ENCODE data around the gene ZNF791. TPM values are rescaled to one million over a fixed set of nuclear protein-coding genes. Genes with fewer than 3 reads are reported as not detected.

Gene ZNF791
- total and polyA plus RNA-seq, 4 donors = 5.5 to 33.4 (median 15.4) TPM

- Histone ChIP-seq H3K9me3 (ENCODE audit: control insufficient read depth in 4 of 4, insufficient read depth in 3 of 4, low read length in 3 of 4) (no peaks in the 10 kb centered on the region), H3K36me3 (ENCODE audit: control insufficient read depth in 4 of 4, insufficient read depth in 4 of 4, low read length in 4 of 4) (peaks cover 0 to 18% (median 10%) of the 10 kb centered on the region in 4 donors), H3K9ac (ENCODE audit: insufficient read depth in 1 of 2, low read length in 2 of 2) (peak overlapping the region; percentile 79 to 82), H3K4me1 (ENCODE audit: control insufficient read depth in 5 of 5, insufficient read depth in 5 of 5, low read length in 5 of 5) (peaks cover 0 to 33% (median 16%) of the 10 kb centered on the region in 5 donors), H3K4me3 (peak overlapping the region; percentile 96), H3K27ac (ENCODE audit: low read depth in 1 of 2, low read length in 1 of 2) (peak overlapping the region; percentile 92 to 98), H3K27me3 (ENCODE audit: control insufficient read depth in 3 of 3, insufficient read depth in 3 of 3, low read length in 2 of 3) (no peaks in the 10 kb centered on the region)
- ATAC-seq (ENCODE audit: insufficient read depth, low FRiP score) = peak; percentile 7
- 1% methylated on average over 24 of the region's 24 CpGs for WGBS, 2 donors
- DNase-seq = peak; percentile 41 to 52 (median 48)
- no peak for TF ChIP-seq CTCF (IDR thresholded peaks at IDR 0.05; ENCODE audit: control extremely low read depth, extremely low read depth)
These were observed 58.2 kb downstream of the ZNF791 start for GRCh38 chr19:12668932-12669269.

- peaks cover 0 to 33% (median 16%) of the 10 kb centered on the region in 5 donors for H3K4me1 ChIP-seq (ENCODE audit: control insufficient read depth in 5 of 5, insufficient read depth in 5 of 5, low read length in 5 of 5)
- ATAC-seq (ENCODE audit: insufficient read depth, low FRiP score) (peak; percentile 66), DNase-seq (peak; percentile 82 to 92 (median 91))
- H3K9ac ChIP-seq (ENCODE audit: insufficient read depth in 1 of 2, low read length in 2 of 2) = peak overlapping the region; percentile 79 to 82
- no peak for TF ChIP-seq CTCF (IDR thresholded peaks at IDR 0.05; ENCODE audit: control extremely low read depth, extremely low read depth)
- H3K27ac ChIP-seq (ENCODE audit: low read depth in 1 of 2, low read length in 1 of 2) = peak overlapping the region; percentile 92 to 98
- WGBS, 2 donors = 0 to 1% methylated on average over 64 of the region's 64 CpGs
- no peaks in the 10 kb centered on the region for H3K9me3 ChIP-seq (ENCODE audit: control insufficient read depth in 4 of 4, insufficient read depth in 3 of 4, low read length in 3 of 4)
- no peaks in the 10 kb centered on the region for H3K27me3 ChIP-seq (ENCODE audit: control insufficient read depth in 3 of 3, insufficient read depth in 3 of 3, low read length in 2 of 3)
- peaks cover 0 to 21% (median 14%) of the 10 kb centered on the region in 4 donors for H3K36me3 ChIP-seq (ENCODE audit: control insufficient read depth in 4 of 4, insufficient read depth in 4 of 4, low read length in 4 of 4)
- H3K4me3 ChIP-seq = peak overlapping the region; percentile 96
These were observed 58.8 kb downstream of the ZNF791 start for GRCh38 chr19:12669270-12670158.

DNA sequence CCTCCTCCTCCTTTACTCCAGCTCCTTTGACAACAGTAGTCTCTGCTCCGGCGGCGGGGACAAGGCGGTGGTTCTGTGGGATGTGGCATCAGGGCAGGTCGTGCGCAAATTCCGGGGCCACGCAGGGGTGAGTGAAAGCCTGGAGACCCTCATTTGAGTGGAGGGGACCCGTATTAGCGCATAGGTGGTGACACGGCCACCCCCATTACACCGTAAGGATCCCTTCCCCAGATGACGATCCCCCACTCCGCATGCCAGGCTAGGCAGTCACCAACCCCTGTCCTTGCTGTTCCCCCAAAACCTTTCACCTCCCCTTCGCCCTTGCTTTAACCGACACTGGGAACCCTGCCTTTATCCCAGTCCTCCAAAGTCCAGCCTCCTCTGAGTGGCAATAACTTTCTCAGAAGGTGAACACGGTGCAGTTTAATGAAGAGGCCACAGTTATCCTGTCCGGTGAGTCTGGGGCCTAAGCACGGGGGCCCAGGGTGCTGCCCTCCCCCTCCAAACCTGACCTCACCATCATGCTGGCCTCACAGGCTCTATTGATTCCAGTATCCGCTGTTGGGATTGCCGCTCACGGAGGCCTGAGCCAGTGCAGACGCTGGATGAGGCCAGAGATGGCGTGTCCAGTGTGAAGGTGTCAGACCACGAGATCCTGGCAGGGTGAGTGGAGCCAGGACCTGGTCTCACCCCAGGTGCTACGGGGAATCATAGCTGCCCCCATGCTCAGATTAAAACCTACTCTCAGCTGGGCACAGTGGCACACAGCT is 59.6 kb downstream of the ZNF791 start:
- Histone ChIP-seq H3K36me3 (ENCODE audit: control insufficient read depth in 4 of 4, insufficient read depth in 4 of 4, low read length in 4 of 4) (peaks cover 1 to 24% (median 16%) of the 10 kb centered on the region in 4 donors), H3K4me1 (ENCODE audit: control insufficient read depth in 5 of 5, insufficient read depth in 5 of 5, low read length in 5 of 5) (peaks cover 0 to 33% (median 16%) of the 10 kb centered on the region in 5 donors), H3K4me3 (peak overlapping the region; percentile 96), H3K27ac (ENCODE audit: low read depth in 1 of 2, low read length in 1 of 2) (peak overlapping the region; percentile 92 to 98), H3K9ac (ENCODE audit: insufficient read depth in 1 of 2, low read length in 2 of 2) (peak overlapping the region in 1 of 2 donors; percentile 79), H3K9me3 (ENCODE audit: control insufficient read depth in 4 of 4, insufficient read depth in 3 of 4, low read length in 3 of 4) (no peaks in the 10 kb centered on the region), H3K27me3 (ENCODE audit: control insufficient read depth in 3 of 3, insufficient read depth in 3 of 3, low read length in 2 of 3) (no peaks in the 10 kb centered on the region)
- 40 to 46% methylated on average over 26 of the region's 26 CpGs for WGBS, 2 donors
- DNase-seq (no peak), ATAC-seq (ENCODE audit: insufficient read depth, low FRiP score) (no peak)
- TF ChIP-seq CTCF (IDR thresholded peaks at IDR 0.05; ENCODE audit: control extremely low read depth, extremely low read depth) = no peak
